Measurements from ENCODE around the gene ZNF329.

Gene ZNF329

GRCh38 chr19:58150328-58150921 is at the start of gene ZNF329:
Gene ZNF329, minus strand, starts transcription at chr19:58150789. Its CDS starts 21,286 bp downstream, at chr19:58129503.
- intact Hi-C loops (cut with micrococcal nuclease), result loop anchor here (10.0 kb wide), 2 partner anchors 146 to 686 kb away; partner anchors contain the start of gene ZNF606
- H3K27me3 Mint-ChIP-seq, result peaks cover 9% of the 10 kb centered on the region
- H3K4me1 Mint-ChIP-seq (ENCODE audit: low read depth), result peaks cover 18% of the 10 kb centered on the region
- peak within 1 kb of the TSS; percentile 76 for H3K4me3 Mint-ChIP-seq
- peak within 1 kb of the TSS; percentile 84 for H3K27ac Mint-ChIP-seq
- H3K9me3 Mint-ChIP-seq, result peaks cover 37% of the 10 kb centered on the region
- peaks cover 42% of the 10 kb centered on the region for H3K36me3 Mint-ChIP-seq (ENCODE audit: low read depth)

DNA sequence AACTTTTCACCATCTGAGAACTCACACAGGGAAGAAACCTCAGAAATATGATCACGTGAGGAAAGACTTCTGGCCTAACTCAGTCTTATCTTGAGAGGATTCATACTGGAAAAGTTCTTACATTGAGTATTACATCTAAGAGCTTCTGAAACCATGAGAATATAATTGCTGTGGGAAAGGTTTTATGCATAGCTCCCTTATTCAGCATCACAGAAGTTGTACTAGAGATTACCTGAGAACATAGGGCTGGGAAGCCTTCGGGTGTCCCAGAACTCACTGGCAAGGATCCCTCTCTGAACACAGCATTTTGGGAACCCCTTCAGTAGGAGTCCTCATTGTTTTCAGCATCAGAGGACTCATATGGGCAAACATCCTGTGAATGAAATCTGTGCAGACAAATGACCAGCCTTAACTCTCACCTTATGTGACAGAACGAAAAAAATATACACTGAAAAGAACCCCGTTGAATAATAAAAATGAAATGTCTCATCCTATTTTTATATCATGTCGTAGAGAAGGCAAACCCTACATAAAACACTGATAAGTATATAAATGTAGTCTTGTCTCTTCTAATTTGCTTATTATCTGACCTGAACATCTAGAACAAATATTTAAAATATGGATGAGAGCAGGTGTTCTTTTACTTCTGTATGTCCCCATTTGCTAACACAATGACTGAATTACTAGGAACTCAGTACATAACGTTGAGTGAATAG is 46.5 kb upstream of the ZNF329 start:
- Mint-ChIP-seq H3K27me3 (no peaks in the 10 kb centered on the region), H3K4me1 (ENCODE audit: low read depth) (no peaks in the 10 kb centered on the region), H3K9me3 (peaks cover 90% of the 10 kb centered on the region), H3K4me3 (no peak overlapping the region), H3K36me3 (ENCODE audit: low read depth) (peaks cover 100% of the 10 kb centered on the region), H3K27ac (no peak overlapping the region)
- intact Hi-C loops (cut with micrococcal nuclease), result no loop called here

DNA sequence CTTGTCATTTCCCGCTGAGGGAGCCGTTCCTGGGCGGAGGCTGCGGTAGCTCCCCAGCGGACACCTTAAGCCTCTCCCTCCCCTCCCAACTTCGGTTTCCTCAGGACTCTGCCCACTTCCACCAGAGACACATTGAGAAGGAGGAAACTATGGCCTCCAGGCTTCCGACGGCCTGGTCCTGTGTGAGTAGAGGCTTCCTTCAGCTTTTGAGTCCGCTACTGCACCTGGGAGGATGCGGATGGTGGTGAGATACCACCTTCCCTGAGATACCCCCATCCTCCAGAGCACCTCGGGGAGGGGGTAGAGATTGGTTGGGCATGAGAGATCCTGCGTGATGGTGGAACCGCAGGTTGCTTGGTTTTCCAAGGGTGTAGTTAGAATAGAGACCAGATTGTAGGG is 33.2 kb upstream of the ZNF329 start:
- H3K36me3 Mint-ChIP-seq (ENCODE audit: low read depth), result peaks cover 95% of the 10 kb centered on the region
- intact Hi-C loops (cut with micrococcal nuclease), result loop anchor here (1.0 to 5.0 kb wide), 3 partner anchors 93 to 197 kb away; partner anchors contain the start of genes ERVK3-1, ZNF8 and ZNF837
- peak overlapping the region; percentile 100 for H3K27ac Mint-ChIP-seq
- H3K27me3 Mint-ChIP-seq, result no peaks in the 10 kb centered on the region
- H3K9me3 Mint-ChIP-seq, result peaks cover 68% of the 10 kb centered on the region
- peak overlapping the region; percentile 93 for H3K4me3 Mint-ChIP-seq
- peaks cover 22% of the 10 kb centered on the region for H3K4me1 Mint-ChIP-seq (ENCODE audit: low read depth)

DNA sequence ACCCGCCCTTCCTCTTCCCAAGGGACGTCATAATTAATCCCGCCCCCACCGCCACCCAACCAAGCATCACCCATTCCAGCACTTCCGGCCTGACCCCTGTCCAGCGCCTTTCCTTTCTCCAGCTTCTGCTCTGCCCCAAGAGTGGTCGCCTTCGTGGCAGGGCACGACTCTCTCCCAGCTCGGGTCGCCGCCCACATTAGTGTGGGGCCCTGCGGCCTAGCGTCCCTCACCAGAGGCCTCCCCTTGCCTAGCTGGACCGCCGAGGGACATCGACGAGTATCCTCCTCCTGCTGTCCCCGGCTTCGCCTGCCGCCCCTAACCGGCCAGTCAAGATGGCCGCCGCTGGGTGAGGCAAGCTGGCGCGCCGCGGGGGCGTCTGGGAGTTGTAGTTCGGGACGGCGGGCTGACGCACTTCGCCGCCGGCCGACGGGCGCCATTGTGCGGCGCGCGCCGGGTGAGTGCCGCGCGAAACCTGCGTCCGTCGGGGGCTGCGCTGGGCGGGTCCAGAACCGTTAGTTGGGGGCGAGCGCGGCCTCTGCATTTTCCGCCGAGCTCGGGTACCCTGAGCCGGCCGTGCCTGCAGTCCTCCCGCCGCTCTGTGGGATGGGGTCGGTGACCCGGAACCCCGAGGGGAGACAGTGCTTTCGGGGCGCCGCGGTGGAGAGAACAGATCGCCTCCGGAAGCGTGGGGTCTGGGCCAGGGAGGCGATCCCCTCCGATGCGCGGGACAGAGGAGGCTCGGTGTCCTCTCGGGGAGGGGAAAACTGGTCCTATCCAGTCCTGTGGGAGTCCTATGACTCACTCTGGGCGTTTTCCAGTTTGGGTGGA is 32.6 kb upstream of the ZNF329 start, which contains the start of gene ZNF274:
TSS of gene ZNF274 (plus strand) at position 73 of the 828 bp plus-strand sequence. CDS start 905 bp downstream, outside the sequence.
- Mint-ChIP-seq H3K27me3 (no peaks in the 10 kb centered on the region), H3K36me3 (ENCODE audit: low read depth) (peaks cover 90% of the 10 kb centered on the region), H3K4me3 (peak within 1 kb of the TSS; percentile 93), H3K4me1 (ENCODE audit: low read depth) (peaks cover 22% of the 10 kb centered on the region), H3K9me3 (peaks cover 65% of the 10 kb centered on the region), H3K27ac (peak within 1 kb of the TSS; percentile 100)
- intact Hi-C loops (cut with micrococcal nuclease), result loop anchor here (1.0 to 5.0 kb wide), 3 partner anchors 94 to 198 kb away; partner anchors contain the start of genes ERVK3-1, ZNF8 and ZNF837

DNA sequence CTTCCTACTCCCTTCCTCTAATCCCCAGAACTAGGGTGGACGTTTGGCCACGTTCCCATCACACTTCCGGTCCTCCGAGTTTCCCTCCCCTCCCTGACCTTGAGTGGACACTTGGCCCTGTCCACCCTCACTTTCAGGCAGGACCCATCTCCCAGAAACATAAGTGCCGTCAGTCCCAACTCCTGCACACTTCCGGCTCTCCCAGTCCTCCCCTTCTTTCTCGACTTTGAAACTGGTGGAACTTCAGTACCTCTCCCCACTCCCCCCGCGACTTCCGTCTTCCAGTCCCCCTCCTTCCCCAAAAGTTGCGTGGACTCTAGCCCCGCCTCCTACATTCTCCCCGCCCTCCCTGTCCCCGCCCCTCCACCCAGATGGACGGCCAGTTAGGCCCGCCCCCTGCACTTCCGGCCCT is 32.0 kb upstream of the ZNF329 start:
- intact Hi-C loops (cut with micrococcal nuclease), result loop anchor here (2.0 to 5.0 kb wide), 2 partner anchors 95 to 198 kb away; partner anchors contain the start of genes ZNF8 and ZNF837
- Mint-ChIP-seq H3K4me1 (ENCODE audit: low read depth) (peaks cover 22% of the 10 kb centered on the region), H3K4me3 (peak overlapping the region; percentile 93), H3K9me3 (peaks cover 65% of the 10 kb centered on the region), H3K27me3 (no peaks in the 10 kb centered on the region), H3K36me3 (ENCODE audit: low read depth) (peaks cover 90% of the 10 kb centered on the region), H3K27ac (peak overlapping the region; percentile 100)

- Mint-ChIP-seq H3K4me3 (peak overlapping the region; percentile 93), H3K36me3 (ENCODE audit: low read depth) (peaks cover 87% of the 10 kb centered on the region)
Measured at GRCh38 chr19:58181902-58182576, 31.4 kb upstream of the ZNF329 start.

GRCh38 chr19:58170860-58171259 is 20.3 kb upstream of the ZNF329 start:
- intact Hi-C loops (cut with micrococcal nuclease), result no loop called here
- Mint-ChIP-seq H3K9me3 (peaks cover 86% of the 10 kb centered on the region), H3K27me3 (no peaks in the 10 kb centered on the region), H3K4me3 (no peak overlapping the region), H3K36me3 (ENCODE audit: low read depth) (no peaks in the 10 kb centered on the region), H3K4me1 (ENCODE audit: low read depth) (no peaks in the 10 kb centered on the region), H3K27ac (no peak overlapping the region)

More at GRCh38 chr19:58181902-58182576, 31.4 kb upstream of the ZNF329 start:
- peaks cover 22% of the 10 kb centered on the region for H3K4me1 Mint-ChIP-seq (ENCODE audit: low read depth)
- intact Hi-C loops (cut with micrococcal nuclease), result loop anchor here (2.0 to 5.0 kb wide), 2 partner anchors 95 to 199 kb away; partner anchors contain the start of genes ZNF8 and ZNF837
- no peaks in the 10 kb centered on the region for H3K27me3 Mint-ChIP-seq
- peak overlapping the region; percentile 100 for H3K27ac Mint-ChIP-seq
- peaks cover 65% of the 10 kb centered on the region for H3K9me3 Mint-ChIP-seq

GRCh38 chr19:58166708-58167280 is 16.2 kb upstream of the ZNF329 start:
- intact Hi-C loops (cut with micrococcal nuclease), result no loop called here
- Mint-ChIP-seq H3K36me3 (ENCODE audit: low read depth) (no peaks in the 10 kb centered on the region), H3K9me3 (peaks cover 91% of the 10 kb centered on the region), H3K4me3 (no peak overlapping the region), H3K27me3 (no peaks in the 10 kb centered on the region), H3K4me1 (ENCODE audit: low read depth) (no peaks in the 10 kb centered on the region), H3K27ac (no peak overlapping the region)

DNA sequence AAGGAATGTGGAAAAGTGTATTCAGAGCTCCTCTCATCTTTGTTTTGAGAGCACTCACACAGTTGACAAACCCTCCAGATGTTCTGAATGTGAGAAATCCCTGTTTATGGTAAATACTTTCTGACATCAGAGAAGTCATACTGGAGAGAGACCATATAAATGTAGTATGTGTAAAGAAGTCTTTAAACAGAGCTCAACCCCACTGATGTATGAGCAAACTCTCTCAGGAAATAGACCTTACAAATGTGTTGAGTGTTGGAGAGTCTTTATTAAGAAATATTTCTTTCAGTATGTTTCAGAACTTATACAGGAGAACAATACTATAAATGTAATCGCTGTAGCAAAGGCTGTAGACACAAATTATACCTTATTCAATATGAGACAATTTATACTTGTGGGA is 15.7 kb upstream of the ZNF329 start:
- H3K9me3 Mint-ChIP-seq, result peaks cover 93% of the 10 kb centered on the region

DNA sequence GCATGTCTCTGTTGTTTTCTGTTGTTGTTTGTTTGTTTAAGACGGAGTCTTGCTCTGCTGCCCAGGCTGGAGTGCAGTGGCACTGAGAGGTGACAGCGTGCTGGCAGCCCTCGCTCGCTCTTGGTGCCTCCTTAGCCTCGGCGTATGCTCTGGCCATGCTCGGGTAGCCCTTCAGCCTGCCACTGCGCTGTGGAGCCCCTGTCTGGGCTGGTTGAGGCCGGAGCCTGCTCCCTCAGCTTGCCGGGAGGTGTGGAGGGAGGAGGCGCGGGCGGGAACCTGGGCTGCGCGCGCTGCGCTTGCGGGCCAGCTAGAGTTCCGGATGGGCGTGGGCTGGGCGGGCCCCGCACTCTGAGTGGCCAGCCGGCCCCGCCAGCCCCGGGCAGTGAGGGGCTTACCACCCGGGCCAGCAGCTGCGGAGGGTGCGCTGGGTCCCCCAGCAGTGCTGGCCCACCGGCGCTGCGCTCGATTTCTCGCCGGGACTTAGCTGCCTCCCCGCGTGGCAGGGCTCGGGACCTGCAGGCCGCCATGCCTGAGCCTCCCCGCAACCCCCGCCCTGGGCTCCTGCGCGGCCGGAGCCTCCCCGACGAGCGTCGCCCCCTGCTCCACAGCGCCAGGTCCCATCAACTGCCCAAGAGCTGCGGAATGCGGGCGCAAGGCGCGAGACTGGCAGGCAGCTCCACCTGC is 6.6 kb upstream of the ZNF329 start:
- H3K36me3 Mint-ChIP-seq (ENCODE audit: low read depth), result peaks cover 11% of the 10 kb centered on the region
- peaks cover 6% of the 10 kb centered on the region for H3K4me1 Mint-ChIP-seq (ENCODE audit: low read depth)
- H3K27ac Mint-ChIP-seq, result no peak overlapping the region
- intact Hi-C loops (cut with micrococcal nuclease), result loop anchor here (5.0 to 10.0 kb wide), 5 partner anchors 135 to 1055 kb away; partner anchors contain the start of gene ZNF606
- H3K4me3 Mint-ChIP-seq, result no peak overlapping the region
- H3K9me3 Mint-ChIP-seq, result peaks cover 50% of the 10 kb centered on the region
- H3K27me3 Mint-ChIP-seq, result peaks cover 7% of the 10 kb centered on the region

More for the DNA sequence above, 15.7 kb upstream of the ZNF329 start:
- intact Hi-C loops (cut with micrococcal nuclease), result no loop called here
- no peaks in the 10 kb centered on the region for H3K27me3 Mint-ChIP-seq
- H3K4me3 Mint-ChIP-seq, result no peak overlapping the region
- no peak overlapping the region for H3K27ac Mint-ChIP-seq
- no peaks in the 10 kb centered on the region for H3K36me3 Mint-ChIP-seq (ENCODE audit: low read depth)
- H3K4me1 Mint-ChIP-seq (ENCODE audit: low read depth), result no peaks in the 10 kb centered on the region

DNA sequence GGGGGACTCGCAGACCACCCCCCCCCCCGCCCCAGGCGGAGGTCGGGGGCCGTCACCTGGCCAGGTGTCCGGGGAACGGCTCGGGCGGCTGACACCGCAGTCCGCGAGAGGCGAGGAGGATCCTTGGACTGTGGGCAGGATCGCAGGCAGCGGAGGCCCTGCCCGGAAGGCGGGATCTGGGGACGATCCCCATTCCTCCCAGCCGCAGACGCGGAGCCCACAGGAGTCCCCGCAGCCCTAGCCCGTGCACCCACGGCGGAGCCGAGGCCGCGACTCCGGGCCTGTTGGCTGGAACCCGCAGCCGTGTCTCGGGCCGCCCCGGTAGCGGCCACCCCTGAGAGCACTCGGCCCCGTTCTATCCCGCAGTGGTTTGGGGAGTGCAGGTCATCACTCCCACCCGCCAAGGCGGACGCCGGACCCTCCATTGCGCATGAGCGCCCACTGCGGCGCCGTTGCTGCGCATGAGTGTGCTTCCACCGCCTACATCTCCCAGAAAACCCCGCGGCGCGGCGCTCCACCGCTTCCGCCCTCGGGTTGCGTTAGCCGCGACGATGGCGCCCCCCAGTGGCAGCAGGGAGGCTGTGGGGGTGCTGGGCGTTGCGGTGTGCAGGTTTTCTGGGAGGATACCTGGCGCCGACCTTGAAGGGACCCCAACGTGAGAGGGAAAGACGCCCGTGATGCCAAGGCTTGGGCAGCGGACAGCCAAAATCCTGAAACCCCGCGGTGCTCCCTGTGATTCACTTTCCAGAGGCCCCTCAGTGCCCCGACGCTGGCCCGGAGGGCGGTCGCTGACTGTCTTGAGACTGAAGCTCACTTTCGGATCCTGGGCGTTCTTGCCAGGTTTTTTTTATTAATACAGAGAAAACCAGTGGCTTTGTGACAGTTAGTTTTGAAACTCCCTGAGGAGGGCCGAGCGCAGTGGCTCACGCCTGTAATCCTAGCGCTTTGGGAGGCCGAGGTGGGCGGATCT is 4.4 kb upstream of the ZNF329 start:
- peaks cover 44% of the 10 kb centered on the region for H3K9me3 Mint-ChIP-seq
- peaks cover 10% of the 10 kb centered on the region for H3K4me1 Mint-ChIP-seq (ENCODE audit: low read depth)
- H3K4me3 Mint-ChIP-seq, result peak overlapping the region; percentile 76
- intact Hi-C loops (cut with micrococcal nuclease), result loop anchor here (5.0 to 10.0 kb wide), 5 partner anchors 133 to 1053 kb away; partner anchors contain the start of gene ZNF606
- peak overlapping the region; percentile 65 for H3K27ac Mint-ChIP-seq
- peaks cover 18% of the 10 kb centered on the region for H3K36me3 Mint-ChIP-seq (ENCODE audit: low read depth)
- peaks cover 9% of the 10 kb centered on the region for H3K27me3 Mint-ChIP-seq
